Transverse colon (tissue), 4 donors: ENCODE measurements around the gene TMEM178B. TPM values are rescaled to one million over a fixed set of nuclear protein-coding genes. Genes with fewer than 3 reads are reported as not detected.

ENCODE experiments used
- DNase-seq: peaks from one replicate; pipeline ENCODE4 v3.0.0-alpha.2; 2019
- H3K27ac ChIP-seq, 4 donors: fragments of 200-600 bp; sonication (generic); 2 replicates each; pipeline ENCODE4 v1.5.1; 2016 to 2018; ENCODE audit warnings: inconsistent platforms in 4 of 4
- H3K27me3 ChIP-seq: fragments of 200-600 bp; sonication (generic); 2 replicates; pipeline ENCODE4 v1.5.1; 2017; ENCODE audit warnings: inconsistent platforms
- H3K36me3 ChIP-seq, 4 donors: fragments of 200-600 bp; sonication (generic); 2 replicates each; pipeline ENCODE4 v1.5.1; 2017 to 2019; ENCODE audit warnings: inconsistent platforms in 4 of 4
- H3K4me1 ChIP-seq, 4 donors: fragments of 200-600 bp; sonication (generic); 2 replicates each; pipeline ENCODE4 v1.5.1; 2017 to 2020; ENCODE audit warnings: inconsistent platforms in 4 of 4
- H3K4me3 ChIP-seq, 4 donors: fragments of 200-600 bp; sonication (generic); 1 replicate in 1 of 4; 2 replicates in 3 of 4; pipeline versions ENCODE4 v1.5.1 to v1.6.1; 2017 to 2019; ENCODE audit warnings: inconsistent platforms in 4 of 4
- H3K9me3 ChIP-seq, 2 donors: fragments of 200-600 bp; sonication (generic); 2 replicates each; pipeline ENCODE4 v1.5.1; 2017 to 2019; ENCODE audit warnings: inconsistent platforms in 2 of 2
- EP300 ChIP-seq: sonication (generic); formaldehyde crosslinking; IDR thresholded peaks from one replicate; pipeline ENCODE4 v1.6.1; 2017; ENCODE audit warnings: antibody characterized with exemption, low read depth
- POLR2A ChIP-seq: fragments of 450-650 bp; IDR thresholded peaks from one replicate; pipeline ENCODE4 v1.6.1; 2016; ENCODE audit warnings: antibody characterized with exemption, mild to moderate bottlenecking, moderate library complexity
- POLR2AphosphoS5 ChIP-seq, 3 donors: sonication (generic); formaldehyde crosslinking; IDR thresholded peaks; one replicate each; pipeline ENCODE4 v1.6.1; 2016; ENCODE audit warnings: antibody characterized with exemption in 3 of 3
- WGBS, 2 donors: methylation state at CpG; one replicate each; pipeline ENCODE4 v1.1.5; 2018; ENCODE audit warnings: low coverage in 1 of 2; 5-methylcytosine and 5-hydroxymethylcytosine counted together
- in situ Hi-C, 4 donors: fragments of 200-750 bp; cut with MboI; loops; one replicate each; pipeline versions ENCODE4 v1.15.0 to v1.15.1; 2017; ENCODE audit warnings: low sequenced_read_pairs in 3 of 4, low pct_ligation_motif_present in 1 of 4, low pct_unique_long_range_greater_than_20kb in 1 of 4
- intact Hi-C: fragments of 100-400 bp; cut with DNase I; formaldehyde crosslinking; loops from one replicate; pipeline ENCODE4 v1.15.1; 2023; ENCODE audit warnings: low total_unique reads
- total RNA-seq, 4 donors: library from RNA; depleted of rRNA; stranded (reverse); fragments of >200 nt; gene quantifications; one replicate each; pipeline ENCODE4 v1.1.0, GENCODE V29; 2016
- TF ChIP-seq, protein P1 (sequence below), 5 experiments: fragments of 200-600 bp in 3 of 5; fragments of 450-650 bp in 2 of 5; sonication (generic) in 3 of 5; IDR thresholded peaks; 1 replicate in 2 of 5; 2 replicates in 3 of 5; pipeline ENCODE4 v1.5.1; 2016 to 2017; ENCODE audit warnings: antibody characterized with exemption in 5 of 5, inconsistent platforms in 3 of 5, mild to moderate bottlenecking in 2 of 5, moderate library complexity in 1 of 5

The TMEM178B gene
- total RNA-seq, 4 donors from 2014 or later, result 0.32 to 0.82 (median 0.39) TPM

GRCh38 chr7:141344153-141344935, 270.5 kb downstream of the TMEM178B start:
- in situ Hi-C loops (no loop called here), intact Hi-C loops (no loop called here)
- Histone ChIP-seq H3K4me1 (no peaks in the 10 kb centered on the region), H3K4me3 (no peak overlapping the region), H3K9me3 (no peaks in the 10 kb centered on the region), H3K27ac (no peak overlapping the region), H3K36me3 (no peaks in the 10 kb centered on the region), H3K27me3 (no peaks in the 10 kb centered on the region)
- TF ChIP-seq, protein P1, sequence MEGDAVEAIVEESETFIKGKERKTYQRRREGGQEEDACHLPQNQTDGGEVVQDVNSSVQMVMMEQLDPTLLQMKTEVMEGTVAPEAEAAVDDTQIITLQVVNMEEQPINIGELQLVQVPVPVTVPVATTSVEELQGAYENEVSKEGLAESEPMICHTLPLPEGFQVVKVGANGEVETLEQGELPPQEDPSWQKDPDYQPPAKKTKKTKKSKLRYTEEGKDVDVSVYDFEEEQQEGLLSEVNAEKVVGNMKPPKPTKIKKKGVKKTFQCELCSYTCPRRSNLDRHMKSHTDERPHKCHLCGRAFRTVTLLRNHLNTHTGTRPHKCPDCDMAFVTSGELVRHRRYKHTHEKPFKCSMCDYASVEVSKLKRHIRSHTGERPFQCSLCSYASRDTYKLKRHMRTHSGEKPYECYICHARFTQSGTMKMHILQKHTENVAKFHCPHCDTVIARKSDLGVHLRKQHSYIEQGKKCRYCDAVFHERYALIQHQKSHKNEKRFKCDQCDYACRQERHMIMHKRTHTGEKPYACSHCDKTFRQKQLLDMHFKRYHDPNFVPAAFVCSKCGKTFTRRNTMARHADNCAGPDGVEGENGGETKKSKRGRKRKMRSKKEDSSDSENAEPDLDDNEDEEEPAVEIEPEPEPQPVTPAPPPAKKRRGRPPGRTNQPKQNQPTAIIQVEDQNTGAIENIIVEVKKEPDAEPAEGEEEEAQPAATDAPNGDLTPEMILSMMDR (IDR thresholded peaks at IDR 0.05), result no peak
- TF ChIP-seq EP300, result no peak
- TF ChIP-seq POLR2A, result no peak
- no peak for TF ChIP-seq POLR2AphosphoS5 (IDR thresholded peaks at IDR 0.05)
- DNase-seq, result no peak
- 77 to 92% methylated on average over 1 to 3 of the region's 3 CpGs for WGBS, 2 donors

GRCh38 chr7:141348728-141349127, 274.9 kb downstream of the TMEM178B start:
- no peaks in the 10 kb centered on the region for H3K36me3 ChIP-seq
- intact Hi-C loops, result no loop called here
- H3K4me1 ChIP-seq, result no peaks in the 10 kb centered on the region
- no peak for DNase-seq
- in situ Hi-C loops, result no loop called here
- TF ChIP-seq, protein P1 (IDR thresholded peaks at IDR 0.05), result no peak
- TF ChIP-seq POLR2A (no peak), EP300 (no peak), POLR2AphosphoS5 (IDR thresholded peaks at IDR 0.05) (no peak)
- H3K9me3 ChIP-seq, result no peaks in the 10 kb centered on the region
- H3K4me3 ChIP-seq, result no peak overlapping the region
- H3K27me3 ChIP-seq, result no peaks in the 10 kb centered on the region
- 81 to 83% methylated on average over 7 of the region's 7 CpGs for WGBS, 2 donors
- no peak overlapping the region for H3K27ac ChIP-seq

DNA sequence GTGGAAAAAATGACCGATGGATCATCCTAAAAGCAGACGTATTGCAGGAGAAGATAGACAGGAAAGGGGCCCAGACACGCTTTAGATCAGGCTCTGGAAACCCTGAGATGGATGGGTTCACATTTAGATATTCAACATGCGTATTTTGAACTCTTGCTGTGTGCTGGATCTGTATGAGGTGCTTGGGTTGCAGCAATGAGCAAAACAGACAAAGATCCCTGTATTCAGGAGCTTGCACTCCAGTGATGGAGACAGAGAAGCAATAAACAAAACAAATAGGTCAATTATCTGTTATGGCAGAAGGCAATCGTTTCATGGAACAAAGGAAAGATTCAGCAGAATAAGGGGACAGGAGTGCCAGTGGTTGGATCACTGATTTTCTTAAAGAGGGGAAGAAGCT, 275.5 kb downstream of the TMEM178B start:
- no peak for DNase-seq
- H3K27ac ChIP-seq, result no peak overlapping the region
- H3K9me3 ChIP-seq, result no peaks in the 10 kb centered on the region
- H3K4me1 ChIP-seq, result no peaks in the 10 kb centered on the region
- H3K27me3 ChIP-seq, result no peaks in the 10 kb centered on the region
- no peak overlapping the region for H3K4me3 ChIP-seq
- TF ChIP-seq, protein P1 (IDR thresholded peaks at IDR 0.05), result no peak
- TF ChIP-seq POLR2A (no peak), POLR2AphosphoS5 (IDR thresholded peaks at IDR 0.05) (no peak), EP300 (no peak)
- WGBS, 2 donors, result 64 to 78% methylated on average over 5 of the region's 5 CpGs
- in situ Hi-C loops (no loop called here), intact Hi-C loops (no loop called here)
- H3K36me3 ChIP-seq, result no peaks in the 10 kb centered on the region

- no peak overlapping the region for H3K4me3 ChIP-seq
- H3K27me3 ChIP-seq, result no peaks in the 10 kb centered on the region
- WGBS, 2 donors, result 62 to 66% methylated on average over 2 of the region's 2 CpGs
- TF ChIP-seq, protein P1 (IDR thresholded peaks at IDR 0.05), result no peak
- no peak for TF ChIP-seq POLR2A
- no peak for TF ChIP-seq POLR2AphosphoS5 (IDR thresholded peaks at IDR 0.05)
- TF ChIP-seq EP300, result no peak
- no peak for DNase-seq
- H3K4me1 ChIP-seq, result no peaks in the 10 kb centered on the region
- in situ Hi-C loops (no loop called here), intact Hi-C loops (no loop called here)
- no peaks in the 10 kb centered on the region for H3K36me3 ChIP-seq
- H3K27ac ChIP-seq, result no peak overlapping the region
- no peaks in the 10 kb centered on the region for H3K9me3 ChIP-seq
Observed at GRCh38 chr7:141349804-141350203, 275.9 kb downstream of the TMEM178B start.
